ENCODE results near the gene NOXRED1. TPM values are rescaled to one million over a fixed set of nuclear protein-coding genes. Genes with fewer than 3 reads are reported as not detected.

NOXRED1 gene
- total RNA-seq, 1 experiment from 2014 or later, result 1.2 TPM

- Mint-ChIP-seq H3K27me3 (ENCODE audit: unreplicated experiment) (no peaks in the 10 kb centered on the region), H3K36me3 (ENCODE audit: insufficient read depth, unreplicated experiment) (peaks cover 61% of the 10 kb centered on the region), H3K4me3 (ENCODE audit: low read depth, unreplicated experiment) (peak overlapping the region; percentile 91), H3K27ac (ENCODE audit: unreplicated experiment) (peak overlapping the region; percentile 95), H3K4me1 (ENCODE audit: low read depth, unreplicated experiment) (peaks cover 12% of the 10 kb centered on the region), H3K9me3 (ENCODE audit: low read depth, unreplicated experiment) (no peaks in the 10 kb centered on the region)
- no TSS peak for BruUV-seq (replicated peaks)
- intact Hi-C loops (cut with micrococcal nuclease; ENCODE audit: unreplicated experiment), result loop anchor here (5.0 kb wide), 1 partner anchor 135 kb away; the partner anchor contains the start of genes GSTZ1 and POMT2
- no peak for TF ChIP-seq CTCF (IDR thresholded peaks at IDR 0.05; ENCODE audit: unreplicated experiment)
- no peak for DNase-seq
- CTCF ChIA-PET, result no interaction called here
These were observed 33.8 kb upstream of the NOXRED1 start for GRCh38 chr14:77457115-77457521.

GRCh38 chr14:77455966-77456640 is 32.8 kb upstream of the NOXRED1 start:
- CTCF ChIA-PET, result no interaction called here
- no peak overlapping the region for H3K27ac Mint-ChIP-seq (ENCODE audit: unreplicated experiment)
- no peak for DNase-seq
- H3K36me3 Mint-ChIP-seq (ENCODE audit: insufficient read depth, unreplicated experiment), result peaks cover 57% of the 10 kb centered on the region
- intact Hi-C loops (cut with micrococcal nuclease; ENCODE audit: unreplicated experiment), result loop anchor here (5.0 kb wide), 1 partner anchor 134 kb away; the partner anchor contains the start of genes GSTZ1 and POMT2
- H3K4me1 Mint-ChIP-seq (ENCODE audit: low read depth, unreplicated experiment), result peaks cover 12% of the 10 kb centered on the region
- no peak for TF ChIP-seq CTCF (IDR thresholded peaks at IDR 0.05; ENCODE audit: unreplicated experiment)
- H3K27me3 Mint-ChIP-seq (ENCODE audit: unreplicated experiment), result no peaks in the 10 kb centered on the region
- BruUV-seq (replicated peaks), result TSS peak; percentile 50
- H3K4me3 Mint-ChIP-seq (ENCODE audit: low read depth, unreplicated experiment), result peak overlapping the region; percentile 91
- no peaks in the 10 kb centered on the region for H3K9me3 Mint-ChIP-seq (ENCODE audit: low read depth, unreplicated experiment)

- intact Hi-C loops (cut with micrococcal nuclease; ENCODE audit: unreplicated experiment), result no loop called here
- CTCF ChIA-PET, result interaction anchor here (0.6 kb wide), 1 partner anchor 1819 kb away, joined by 3 read pairs; no protein-coding TSS in a partner anchor
- H3K36me3 Mint-ChIP-seq (ENCODE audit: insufficient read depth, unreplicated experiment), result peaks cover 12% of the 10 kb centered on the region
- no peaks in the 10 kb centered on the region for H3K9me3 Mint-ChIP-seq (ENCODE audit: low read depth, unreplicated experiment)
- no peak for TF ChIP-seq CTCF (IDR thresholded peaks at IDR 0.05; ENCODE audit: unreplicated experiment)
- H3K4me1 Mint-ChIP-seq (ENCODE audit: low read depth, unreplicated experiment), result no peaks in the 10 kb centered on the region
- no peak for DNase-seq
- BruUV-seq (replicated peaks), result no TSS peak
- no peak overlapping the region for H3K4me3 Mint-ChIP-seq (ENCODE audit: low read depth, unreplicated experiment)
- no peaks in the 10 kb centered on the region for H3K27me3 Mint-ChIP-seq (ENCODE audit: unreplicated experiment)
- no peak overlapping the region for H3K27ac Mint-ChIP-seq (ENCODE audit: unreplicated experiment)
These were observed 18.9 kb upstream of the NOXRED1 start for GRCh38 chr14:77442196-77442595.

GRCh38 chr14:77439861-77440260 is 16.5 kb upstream of the NOXRED1 start:
- no peak overlapping the region for H3K4me3 Mint-ChIP-seq (ENCODE audit: low read depth, unreplicated experiment)
- no TSS peak for BruUV-seq (replicated peaks)
- intact Hi-C loops (cut with micrococcal nuclease; ENCODE audit: unreplicated experiment), result no loop called here
- no peaks in the 10 kb centered on the region for H3K27me3 Mint-ChIP-seq (ENCODE audit: unreplicated experiment)
- no peak overlapping the region for H3K27ac Mint-ChIP-seq (ENCODE audit: unreplicated experiment)
- H3K9me3 Mint-ChIP-seq (ENCODE audit: low read depth, unreplicated experiment), result no peaks in the 10 kb centered on the region
- no peaks in the 10 kb centered on the region for H3K4me1 Mint-ChIP-seq (ENCODE audit: low read depth, unreplicated experiment)
- peaks cover 19% of the 10 kb centered on the region for H3K36me3 Mint-ChIP-seq (ENCODE audit: insufficient read depth, unreplicated experiment)
- TF ChIP-seq CTCF (IDR thresholded peaks at IDR 0.05; ENCODE audit: unreplicated experiment), result no peak
- DNase-seq, result no peak
- CTCF ChIA-PET, result no interaction called here

All from Calu3 (cell line).